HEK293 (cell line): ENCODE data around the gene SLC17A5.

Source experiments
- CTCF ChIA-PET: fragments of 350-600 bp; formaldehyde crosslinking; extraction: SDS; loops from one replicate; lab custom pipeline; 2021; ENCODE audit warnings: antibody characterized with exemption; lab: Yijun Ruan, JAX
- POLR2A ChIA-PET: fragments of 300-600 bp; formaldehyde crosslinking; extraction: SDS; loops from one replicate; lab custom pipeline; 2020; ENCODE audit warnings: antibody characterized with exemption, inconsistent platforms; lab: Yijun Ruan, JAX
- H3K27ac ChIP-seq: fragments of 200-500 bp; sonication (Bioruptor generic); 2 replicates; pipeline ENCODE4 v1.5.1; 2014; ENCODE audit warnings: low read depth, low read length, control low read depth, inconsistent platforms; ENCODE audit errors: extremely low read depth
- H3K36me3 ChIP-seq, 2 experiments: fragments of 200-500 bp in 1 of 2; sonication (Bioruptor generic) in 1 of 2; 1 replicate in 1 of 2; 2 replicates in 1 of 2; pipeline ENCODE4 v1.5.1; 2014 to 2017; ENCODE audit warnings: inconsistent platforms in 2 of 2, low read length in 2 of 2; ENCODE audit not compliant: control insufficient read depth in 2 of 2, insufficient read depth in 1 of 2
- H3K4me1 ChIP-seq: fragments of 200-500 bp; sonication (Bioruptor generic); 2 replicates; pipeline ENCODE4 v1.5.1; 2014; ENCODE audit warnings: mild to moderate bottlenecking, low read length, inconsistent platforms; ENCODE audit not compliant: control insufficient read depth, insufficient read depth
- H3K4me3 ChIP-seq: 2 replicates; pipeline ENCODE4 v1.5.1; 2011; ENCODE audit warnings: low read depth, mild to moderate bottlenecking, control low read depth, low read length, moderate library complexity
- H3K9me3 ChIP-seq: fragments of 200-500 bp; sonication (Bioruptor generic); 2 replicates; pipeline ENCODE4 v1.5.1; 2014; ENCODE audit warnings: low read depth, low read length, inconsistent platforms; ENCODE audit not compliant: control insufficient read depth, insufficient read depth
- FEZF1 ChIP-seq: fragments of 450-650 bp; formaldehyde crosslinking; IDR thresholded peaks from 2 replicates; pipeline ENCODE4 v1.5.1; 2016; ENCODE audit warnings: missing biosample characterization, missing genetic modification characterization
- MZF1 ChIP-seq: fragments of 450-650 bp; formaldehyde crosslinking; IDR thresholded peaks from 2 replicates; pipeline ENCODE4 v1.5.1; 2017; ENCODE audit warnings: missing biosample characterization, missing genetic modification characterization, borderline replicate concordance
- SCRT2 ChIP-seq: fragments of 450-650 bp; formaldehyde crosslinking; IDR thresholded peaks from 2 replicates; pipeline ENCODE4 v1.5.1; 2016; ENCODE audit warnings: missing biosample characterization, missing genetic modification characterization
- SP3 ChIP-seq: fragments of 450-650 bp; formaldehyde crosslinking; IDR thresholded peaks from 2 replicates; pipeline ENCODE4 v1.5.1; 2016; ENCODE audit warnings: missing biosample characterization, missing genetic modification characterization
- SP7 ChIP-seq: fragments of 450-650 bp; formaldehyde crosslinking; IDR thresholded peaks from 2 replicates; pipeline ENCODE4 v1.5.1; 2016; ENCODE audit warnings: missing biosample characterization, missing genetic modification characterization
- TRIM28 ChIP-seq: IDR thresholded peaks from 2 replicates; pipeline ENCODE4 v1.6.1; 2011; ENCODE audit warnings: low read length, control low read depth, borderline replicate concordance
- ZBTB17 ChIP-seq: fragments of 450-650 bp; formaldehyde crosslinking; IDR thresholded peaks from 2 replicates; pipeline ENCODE4 v1.5.1; 2016; ENCODE audit warnings: missing biosample characterization, missing genetic modification characterization
- ZBTB21 ChIP-seq: fragments of 450-650 bp; formaldehyde crosslinking; IDR thresholded peaks from 2 replicates; pipeline ENCODE4 v1.5.1; 2017; ENCODE audit warnings: missing biosample characterization, missing genetic modification characterization
- ZEB2 ChIP-seq: fragments of 450-650 bp; formaldehyde crosslinking; IDR thresholded peaks from 2 replicates; pipeline ENCODE4 v1.5.1; 2016; ENCODE audit warnings: missing biosample characterization, missing genetic modification characterization
- ZNF112 ChIP-seq: fragments of 450-650 bp; formaldehyde crosslinking; IDR thresholded peaks from 2 replicates; pipeline ENCODE4 v1.5.0; 2017; ENCODE audit warnings: missing biosample characterization, missing genetic modification characterization
- ZNF248 ChIP-seq: fragments of 450-650 bp; formaldehyde crosslinking; IDR thresholded peaks from 2 replicates; pipeline ENCODE4 v1.5.1; 2017; ENCODE audit warnings: missing biosample characterization, missing genetic modification characterization
- ZNF335 ChIP-seq: fragments of 450-650 bp; formaldehyde crosslinking; conservative IDR thresholded peaks from 2 replicates; pipeline ENCODE4 v1.5.1; 2016; ENCODE audit warnings: missing biosample characterization, missing genetic modification characterization
- ZNF366 ChIP-seq: fragments of 450-650 bp; formaldehyde crosslinking; conservative IDR thresholded peaks from 2 replicates; pipeline ENCODE4 v1.5.1; 2016; ENCODE audit warnings: missing biosample characterization, missing genetic modification characterization
- ZNF521 ChIP-seq: fragments of 450-650 bp; formaldehyde crosslinking; IDR thresholded peaks from 2 replicates; pipeline ENCODE4 v1.5.1; 2017; ENCODE audit warnings: missing biosample characterization, mild to moderate bottlenecking, missing genetic modification characterization
- ZNF629 ChIP-seq: fragments of 450-650 bp; formaldehyde crosslinking; IDR thresholded peaks from 2 replicates; pipeline ENCODE4 v1.5.1; 2017; ENCODE audit warnings: missing biosample characterization, missing genetic modification characterization
- ZNF677 ChIP-seq: fragments of 450-650 bp; IDR thresholded peaks from 2 replicates; pipeline ENCODE4 v1.5.0; 2018; ENCODE audit warnings: missing biosample characterization, mild to moderate bottlenecking, missing genetic modification characterization, moderate library complexity
- ZSCAN30 ChIP-seq: fragments of 450-650 bp; IDR thresholded peaks from 2 replicates; pipeline ENCODE4 v1.5.1; 2018; ENCODE audit warnings: missing biosample characterization, mild to moderate bottlenecking, missing genetic modification characterization, moderate library complexity
- ZXDB ChIP-seq: fragments of 450-650 bp; formaldehyde crosslinking; IDR thresholded peaks from 2 replicates; pipeline ENCODE4 v1.5.1; 2016; ENCODE audit warnings: missing biosample characterization, missing genetic modification characterization
- TF ChIP-seq, protein P1 (sequence below): fragments of 450-650 bp; formaldehyde crosslinking; IDR thresholded peaks from 2 replicates; pipeline ENCODE4 v1.5.1; 2017; ENCODE audit warnings: missing biosample characterization, missing genetic modification characterization
- TF ChIP-seq, protein P2 (sequence below): fragments of 450-650 bp; formaldehyde crosslinking; IDR thresholded peaks from 2 replicates; pipeline ENCODE4 v1.5.1; 2016; ENCODE audit warnings: missing biosample characterization, missing genetic modification characterization
- TF ChIP-seq, protein P3 (sequence below): fragments of 450-650 bp; formaldehyde crosslinking; conservative IDR thresholded peaks from 2 replicates; pipeline ENCODE4 v1.5.1; 2016; ENCODE audit warnings: low read depth, missing biosample characterization, missing genetic modification characterization

The SLC17A5 gene

DNA sequence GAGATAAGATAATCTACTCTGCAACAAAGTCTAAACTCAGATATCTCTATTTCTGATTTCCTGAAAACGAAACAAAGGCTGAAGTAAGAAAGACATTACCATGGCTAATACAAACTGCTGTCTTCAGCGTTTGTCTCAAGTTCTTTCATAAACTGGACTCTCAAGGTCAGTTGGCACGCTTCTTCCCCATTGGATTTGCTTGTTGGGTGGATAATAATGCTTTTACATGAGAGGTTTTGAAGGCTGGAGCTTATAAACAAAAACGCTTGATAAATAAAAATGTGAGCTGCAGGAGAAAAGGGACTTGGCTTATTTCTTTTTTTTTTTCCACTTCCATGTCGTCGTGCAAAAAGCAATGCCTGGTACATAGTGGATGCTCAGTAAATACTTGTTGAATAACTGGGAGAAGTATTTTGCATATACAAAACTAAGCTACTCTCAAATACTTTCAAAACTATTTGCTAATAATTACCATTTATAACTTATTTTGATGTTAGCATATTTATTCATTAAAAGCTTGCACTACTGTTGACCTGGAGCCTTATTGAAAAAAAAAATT lies 67.3 kb downstream of the SLC17A5 start:
- TF ChIP-seq SCRT2 (peak; percentile 31; the same call in 1 of the 2 replicates), TRIM28 (no peak)
- Histone ChIP-seq H3K36me3 (no peaks in the 10 kb centered on the region), H3K9me3 (no peaks in the 10 kb centered on the region), H3K4me1 (peaks cover 9% of the 10 kb centered on the region), H3K27ac (peak overlapping the region; percentile 62), H3K4me3 (no peak overlapping the region)
- ChIA-PET POLR2A (interaction anchor here (0.7 to 4.9 kb wide), 2 partner anchors 66 to 129 kb away, joined by 3 to 45 read pairs; partner anchors contain the start of gene EEF1A1), CTCF (interaction anchor here (0.6 to 1.7 kb wide), 5 partner anchors 11 to 1622 kb away, joined by 3 to 8 read pairs (median 5); no protein-coding TSS in a partner anchor)

DNA sequence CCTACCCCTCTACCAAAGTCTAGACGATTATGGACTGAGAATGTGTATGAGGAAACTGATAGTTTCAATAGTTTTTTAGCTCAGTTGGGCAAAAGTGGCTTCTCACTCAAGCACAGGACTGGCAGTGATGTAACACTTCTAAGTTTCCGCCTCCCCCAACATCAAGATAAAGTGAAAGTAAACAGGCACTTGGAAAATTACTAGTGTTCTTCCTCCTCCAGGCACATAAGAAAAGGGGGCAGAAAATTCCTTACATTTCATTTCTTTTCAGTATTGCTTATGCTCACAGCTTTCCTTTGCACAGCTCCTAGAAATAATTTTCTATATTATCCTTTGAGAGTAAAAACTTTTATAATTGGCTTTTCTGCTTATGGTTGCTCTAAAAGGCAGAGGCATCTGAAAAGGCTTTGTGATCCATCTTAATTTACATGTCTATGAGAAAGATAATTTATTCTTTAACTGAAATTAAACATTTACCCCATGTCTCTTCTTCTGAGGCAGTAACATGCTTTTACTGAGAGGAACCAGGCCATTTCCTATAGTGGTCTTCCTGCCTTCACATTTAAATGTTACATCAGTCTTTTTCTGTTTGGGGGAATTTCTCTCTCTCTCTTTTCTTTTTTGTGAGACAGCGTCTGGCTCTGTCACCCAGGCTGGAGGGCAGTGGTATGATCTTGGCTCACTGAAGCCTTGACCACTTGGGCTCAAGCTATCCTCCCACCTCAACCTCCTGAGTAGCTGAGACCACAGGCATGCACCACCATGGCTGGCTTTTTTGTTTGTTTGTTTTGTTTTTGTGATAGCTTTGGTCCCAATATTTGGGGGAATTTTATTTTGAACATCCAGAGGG lies 68.0 kb downstream of the SLC17A5 start:
- POLR2A ChIA-PET = interaction anchor here (0.7 to 4.9 kb wide), 4 partner anchors 65 to 128 kb away, joined by 3 to 45 read pairs (median 6); partner anchors contain the start of genes EEF1A1 and MTO1
- CTCF ChIA-PET = interaction anchor here (0.6 to 1.7 kb wide), 6 partner anchors 12 to 1623 kb away, joined by 3 to 8 read pairs (median 4); no protein-coding TSS in a partner anchor
- Histone ChIP-seq H3K36me3 (no peaks in the 10 kb centered on the region), H3K4me1 (peaks cover 9% of the 10 kb centered on the region), H3K9me3 (no peaks in the 10 kb centered on the region), H3K4me3 (peak overlapping the region; percentile 21), H3K27ac (peak overlapping the region; percentile 62)
- TF ChIP-seq SP7 (tag by site-specific recombination) = peak; percentile 82
- peak; percentile 81 for TF ChIP-seq ZNF629 (tag by site-specific recombination)
- peak; percentile 49; the same call in 1 of the 2 replicates for TF ChIP-seq ZBTB17 (tag by site-specific recombination)
- peak; percentile 33; the same call in 1 of the 2 replicates for TF ChIP-seq MZF1 (tag by site-specific recombination)
- TF ChIP-seq ZNF335 (tag by site-specific recombination) = peak; percentile 53
- TF ChIP-seq ZBTB21 (tag by site-specific recombination) = peak; percentile 44; the same call in 1 of the 2 replicates
- TF ChIP-seq, protein P1, sequence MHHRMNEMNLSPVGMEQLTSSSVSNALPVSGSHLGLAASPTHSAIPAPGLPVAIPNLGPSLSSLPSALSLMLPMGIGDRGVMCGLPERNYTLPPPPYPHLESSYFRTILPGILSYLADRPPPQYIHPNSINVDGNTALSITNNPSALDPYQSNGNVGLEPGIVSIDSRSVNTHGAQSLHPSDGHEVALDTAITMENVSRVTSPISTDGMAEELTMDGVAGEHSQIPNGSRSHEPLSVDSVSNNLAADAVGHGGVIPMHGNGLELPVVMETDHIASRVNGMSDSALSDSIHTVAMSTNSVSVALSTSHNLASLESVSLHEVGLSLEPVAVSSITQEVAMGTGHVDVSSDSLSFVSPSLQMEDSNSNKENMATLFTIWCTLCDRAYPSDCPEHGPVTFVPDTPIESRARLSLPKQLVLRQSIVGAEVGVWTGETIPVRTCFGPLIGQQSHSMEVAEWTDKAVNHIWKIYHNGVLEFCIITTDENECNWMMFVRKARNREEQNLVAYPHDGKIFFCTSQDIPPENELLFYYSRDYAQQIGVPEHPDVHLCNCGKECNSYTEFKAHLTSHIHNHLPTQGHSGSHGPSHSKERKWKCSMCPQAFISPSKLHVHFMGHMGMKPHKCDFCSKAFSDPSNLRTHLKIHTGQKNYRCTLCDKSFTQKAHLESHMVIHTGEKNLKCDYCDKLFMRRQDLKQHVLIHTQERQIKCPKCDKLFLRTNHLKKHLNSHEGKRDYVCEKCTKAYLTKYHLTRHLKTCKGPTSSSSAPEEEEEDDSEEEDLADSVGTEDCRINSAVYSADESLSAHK = peak; percentile 66
- TF ChIP-seq ZNF366 = 0 out of 2 replicates have a peak, but pooled peaks have one; percentile 32
- TF ChIP-seq, protein P2, sequence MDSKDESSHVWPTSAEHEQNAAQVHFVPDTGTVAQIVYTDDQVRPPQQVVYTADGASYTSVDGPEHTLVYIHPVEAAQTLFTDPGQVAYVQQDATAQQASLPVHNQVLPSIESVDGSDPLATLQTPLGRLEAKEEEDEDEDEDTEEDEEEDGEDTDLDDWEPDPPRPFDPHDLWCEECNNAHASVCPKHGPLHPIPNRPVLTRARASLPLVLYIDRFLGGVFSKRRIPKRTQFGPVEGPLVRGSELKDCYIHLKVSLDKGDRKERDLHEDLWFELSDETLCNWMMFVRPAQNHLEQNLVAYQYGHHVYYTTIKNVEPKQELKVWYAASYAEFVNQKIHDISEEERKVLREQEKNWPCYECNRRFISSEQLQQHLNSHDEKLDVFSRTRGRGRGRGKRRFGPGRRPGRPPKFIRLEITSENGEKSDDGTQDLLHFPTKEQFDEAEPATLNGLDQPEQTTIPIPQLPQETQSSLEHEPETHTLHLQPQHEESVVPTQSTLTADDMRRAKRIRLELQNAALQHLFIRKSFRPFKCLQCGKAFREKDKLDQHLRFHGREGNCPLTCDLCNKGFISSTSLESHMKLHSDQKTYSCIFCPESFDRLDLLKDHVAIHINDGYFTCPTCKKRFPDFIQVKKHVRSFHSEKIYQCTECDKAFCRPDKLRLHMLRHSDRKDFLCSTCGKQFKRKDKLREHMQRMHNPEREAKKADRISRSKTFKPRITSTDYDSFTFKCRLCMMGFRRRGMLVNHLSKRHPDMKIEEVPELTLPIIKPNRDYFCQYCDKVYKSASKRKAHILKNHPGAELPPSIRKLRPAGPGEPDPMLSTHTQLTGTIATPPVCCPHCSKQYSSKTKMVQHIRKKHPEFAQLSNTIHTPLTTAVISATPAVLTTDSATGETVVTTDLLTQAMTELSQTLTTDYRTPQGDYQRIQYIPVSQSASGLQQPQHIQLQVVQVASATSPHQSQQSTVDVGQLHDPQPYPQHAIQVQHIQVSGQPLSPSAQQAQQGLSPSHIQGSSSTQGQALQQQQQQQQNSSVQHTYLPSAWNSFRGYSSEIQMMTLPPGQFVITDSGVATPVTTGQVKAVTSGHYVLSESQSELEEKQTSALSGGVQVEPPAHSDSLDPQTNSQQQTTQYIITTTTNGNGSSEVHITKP = peak; percentile 97
- peak; percentile 19; the same call in 1 of the 2 replicates for TF ChIP-seq FEZF1 (tag by site-specific recombination)
- no peak for TF ChIP-seq ZNF112 (tag by site-specific recombination)
- no peak for TF ChIP-seq ZNF677 (tag by site-specific recombination)
- TF ChIP-seq ZNF248 (tag by site-specific recombination) = no peak
- TF ChIP-seq SP3 (tag by site-specific recombination) = no peak
- TF ChIP-seq, protein P3, sequence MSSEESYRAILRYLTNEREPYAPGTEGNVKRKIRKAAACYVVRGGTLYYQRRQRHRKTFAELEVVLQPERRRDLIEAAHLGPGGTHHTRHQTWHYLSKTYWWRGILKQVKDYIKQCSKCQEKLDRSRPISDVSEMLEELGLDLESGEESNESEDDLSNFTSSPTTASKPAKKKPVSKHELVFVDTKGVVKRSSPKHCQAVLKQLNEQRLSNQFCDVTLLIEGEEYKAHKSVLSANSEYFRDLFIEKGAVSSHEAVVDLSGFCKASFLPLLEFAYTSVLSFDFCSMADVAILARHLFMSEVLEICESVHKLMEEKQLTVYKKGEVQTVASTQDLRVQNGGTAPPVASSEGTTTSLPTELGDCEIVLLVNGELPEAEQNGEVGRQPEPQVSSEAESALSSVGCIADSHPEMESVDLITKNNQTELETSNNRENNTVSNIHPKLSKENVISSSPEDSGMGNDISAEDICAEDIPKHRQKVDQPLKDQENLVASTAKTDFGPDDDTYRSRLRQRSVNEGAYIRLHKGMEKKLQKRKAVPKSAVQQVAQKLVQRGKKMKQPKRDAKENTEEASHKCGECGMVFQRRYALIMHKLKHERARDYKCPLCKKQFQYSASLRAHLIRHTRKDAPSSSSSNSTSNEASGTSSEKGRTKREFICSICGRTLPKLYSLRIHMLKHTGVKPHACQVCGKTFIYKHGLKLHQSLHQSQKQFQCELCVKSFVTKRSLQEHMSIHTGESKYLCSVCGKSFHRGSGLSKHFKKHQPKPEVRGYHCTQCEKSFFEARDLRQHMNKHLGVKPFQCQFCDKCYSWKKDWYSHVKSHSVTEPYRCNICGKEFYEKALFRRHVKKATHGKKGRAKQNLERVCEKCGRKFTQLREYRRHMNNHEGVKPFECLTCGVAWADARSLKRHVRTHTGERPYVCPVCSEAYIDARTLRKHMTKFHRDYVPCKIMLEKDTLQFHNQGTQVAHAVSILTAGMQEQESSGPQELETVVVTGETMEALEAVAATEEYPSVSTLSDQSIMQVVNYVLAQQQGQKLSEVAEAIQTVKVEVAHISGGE (tag by site-specific recombination) = peak; percentile 41; the same call in 1 of the 2 replicates
- peak; percentile 14; the same call in 1 of the 2 replicates for TF ChIP-seq ZXDB (tag by site-specific recombination)
- no peak for TF ChIP-seq ZNF521 (tag by site-specific recombination)
- 0 out of 2 replicates have a peak, but pooled peaks have one; percentile 20 for TF ChIP-seq ZEB2 (tag by site-specific recombination)
- peak; percentile 16; the same call in 1 of the 2 replicates for TF ChIP-seq ZSCAN30
- TF ChIP-seq TRIM28 = 0 out of 2 replicates have a peak, but pooled peaks have one; percentile 89
